Measurements from ENCODE around the gene PDE11A.

- TF ChIP-seq TAF1 (IDR thresholded peaks at IDR 0.05; ENCODE audit: borderline replicate concordance, insufficient read depth, low read length) (no peak), POLR2AphosphoS5 (IDR thresholded peaks at IDR 0.05; ENCODE audit: low read depth, low read length) (no peak)
- TF ChIP-seq, protein P1, sequence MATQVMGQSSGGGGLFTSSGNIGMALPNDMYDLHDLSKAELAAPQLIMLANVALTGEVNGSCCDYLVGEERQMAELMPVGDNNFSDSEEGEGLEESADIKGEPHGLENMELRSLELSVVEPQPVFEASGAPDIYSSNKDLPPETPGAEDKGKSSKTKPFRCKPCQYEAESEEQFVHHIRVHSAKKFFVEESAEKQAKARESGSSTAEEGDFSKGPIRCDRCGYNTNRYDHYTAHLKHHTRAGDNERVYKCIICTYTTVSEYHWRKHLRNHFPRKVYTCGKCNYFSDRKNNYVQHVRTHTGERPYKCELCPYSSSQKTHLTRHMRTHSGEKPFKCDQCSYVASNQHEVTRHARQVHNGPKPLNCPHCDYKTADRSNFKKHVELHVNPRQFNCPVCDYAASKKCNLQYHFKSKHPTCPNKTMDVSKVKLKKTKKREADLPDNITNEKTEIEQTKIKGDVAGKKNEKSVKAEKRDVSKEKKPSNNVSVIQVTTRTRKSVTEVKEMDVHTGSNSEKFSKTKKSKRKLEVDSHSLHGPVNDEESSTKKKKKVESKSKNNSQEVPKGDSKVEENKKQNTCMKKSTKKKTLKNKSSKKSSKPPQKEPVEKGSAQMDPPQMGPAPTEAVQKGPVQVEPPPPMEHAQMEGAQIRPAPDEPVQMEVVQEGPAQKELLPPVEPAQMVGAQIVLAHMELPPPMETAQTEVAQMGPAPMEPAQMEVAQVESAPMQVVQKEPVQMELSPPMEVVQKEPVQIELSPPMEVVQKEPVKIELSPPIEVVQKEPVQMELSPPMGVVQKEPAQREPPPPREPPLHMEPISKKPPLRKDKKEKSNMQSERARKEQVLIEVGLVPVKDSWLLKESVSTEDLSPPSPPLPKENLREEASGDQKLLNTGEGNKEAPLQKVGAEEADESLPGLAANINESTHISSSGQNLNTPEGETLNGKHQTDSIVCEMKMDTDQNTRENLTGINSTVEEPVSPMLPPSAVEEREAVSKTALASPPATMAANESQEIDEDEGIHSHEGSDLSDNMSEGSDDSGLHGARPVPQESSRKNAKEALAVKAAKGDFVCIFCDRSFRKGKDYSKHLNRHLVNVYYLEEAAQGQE (IDR thresholded peaks at IDR 0.05; ENCODE audit: insufficient read depth in 1 of 2, low read depth in 2 of 2, low read length in 2 of 2): no peak
Measured at GRCh38 chr2:177992992-177993391, 79.6 kb downstream of the PDE11A start.
